ENCODE results near the gene VEGFA.

VEGFA gene

DNA sequence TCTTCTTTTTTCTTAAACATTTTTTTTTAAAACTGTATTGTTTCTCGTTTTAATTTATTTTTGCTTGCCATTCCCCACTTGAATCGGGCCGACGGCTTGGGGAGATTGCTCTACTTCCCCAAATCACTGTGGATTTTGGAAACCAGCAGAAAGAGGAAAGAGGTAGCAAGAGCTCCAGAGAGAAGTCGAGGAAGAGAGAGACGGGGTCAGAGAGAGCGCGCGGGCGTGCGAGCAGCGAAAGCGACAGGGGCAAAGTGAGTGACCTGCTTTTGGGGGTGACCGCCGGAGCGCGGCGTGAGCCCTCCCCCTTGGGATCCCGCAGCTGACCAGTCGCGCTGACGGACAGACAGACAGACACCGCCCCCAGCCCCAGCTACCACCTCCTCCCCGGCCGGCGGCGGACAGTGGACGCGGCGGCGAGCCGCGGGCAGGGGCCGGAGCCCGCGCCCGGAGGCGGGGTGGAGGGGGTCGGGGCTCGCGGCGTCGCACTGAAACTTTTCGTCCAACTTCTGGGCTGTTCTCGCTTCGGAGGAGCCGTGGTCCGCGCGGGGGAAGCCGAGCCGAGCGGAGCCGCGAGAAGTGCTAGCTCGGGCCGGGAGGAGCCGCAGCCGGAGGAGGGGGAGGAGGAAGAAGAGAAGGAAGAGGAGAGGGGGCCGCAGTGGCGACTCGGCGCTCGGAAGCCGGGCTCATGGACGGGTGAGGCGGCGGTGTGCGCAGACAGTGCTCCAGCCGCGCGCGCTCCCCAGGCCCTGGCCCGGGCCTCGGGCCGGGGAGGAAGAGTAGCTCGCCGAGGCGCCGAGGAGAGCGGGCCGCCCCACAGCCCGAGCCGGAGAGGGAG is 580 bp downstream of the VEGFA start:
- TF ChIP-seq, protein P1, sequence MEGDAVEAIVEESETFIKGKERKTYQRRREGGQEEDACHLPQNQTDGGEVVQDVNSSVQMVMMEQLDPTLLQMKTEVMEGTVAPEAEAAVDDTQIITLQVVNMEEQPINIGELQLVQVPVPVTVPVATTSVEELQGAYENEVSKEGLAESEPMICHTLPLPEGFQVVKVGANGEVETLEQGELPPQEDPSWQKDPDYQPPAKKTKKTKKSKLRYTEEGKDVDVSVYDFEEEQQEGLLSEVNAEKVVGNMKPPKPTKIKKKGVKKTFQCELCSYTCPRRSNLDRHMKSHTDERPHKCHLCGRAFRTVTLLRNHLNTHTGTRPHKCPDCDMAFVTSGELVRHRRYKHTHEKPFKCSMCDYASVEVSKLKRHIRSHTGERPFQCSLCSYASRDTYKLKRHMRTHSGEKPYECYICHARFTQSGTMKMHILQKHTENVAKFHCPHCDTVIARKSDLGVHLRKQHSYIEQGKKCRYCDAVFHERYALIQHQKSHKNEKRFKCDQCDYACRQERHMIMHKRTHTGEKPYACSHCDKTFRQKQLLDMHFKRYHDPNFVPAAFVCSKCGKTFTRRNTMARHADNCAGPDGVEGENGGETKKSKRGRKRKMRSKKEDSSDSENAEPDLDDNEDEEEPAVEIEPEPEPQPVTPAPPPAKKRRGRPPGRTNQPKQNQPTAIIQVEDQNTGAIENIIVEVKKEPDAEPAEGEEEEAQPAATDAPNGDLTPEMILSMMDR (conservative IDR thresholded peaks at IDR 0.05; ENCODE audit: low read length): no peak
- no peak for TF ChIP-seq EZH2phosphoT487 (IDR thresholded peaks at IDR 0.05; ENCODE audit: borderline replicate concordance)
- Histone ChIP-seq H3K9ac (ENCODE audit: low read depth, low read length, poor library complexity, severe bottlenecking) (peak overlapping the region; percentile 95), H3K9me2 (replicated peaks; ENCODE audit: low read depth, low read length) (no peaks in the 10 kb centered on the region), H3K4me3 (ENCODE audit: low read length, poor library complexity, severe bottlenecking) (peak overlapping the region; percentile 87), H4K20me1 (ENCODE audit: insufficient read depth, low read length, poor library complexity, severe bottlenecking) (peaks cover 29% of the 10 kb centered on the region), H2AFZ (ENCODE audit: low read length) (peak overlapping the region; percentile 68), H3K9me3 (ENCODE audit: insufficient read depth, low read depth, low read length) (no peaks in the 10 kb centered on the region), H3F3A (ENCODE audit: low read depth) (no peaks in the 10 kb centered on the region), H3K4me2 (ENCODE audit: low read depth, low read length, poor library complexity, severe bottlenecking) (peak overlapping the region; percentile 98), H3K36me3 (ENCODE audit: insufficient read depth, low read length) (no peaks in the 10 kb centered on the region), H3K4me1 (ENCODE audit: insufficient read depth, low read length, poor library complexity, severe bottlenecking) (peaks cover 38% of the 10 kb centered on the region), H3K79me2 (ENCODE audit: insufficient read depth, low read length) (peaks cover 56% of the 10 kb centered on the region), H3K27me3 (ENCODE audit: insufficient read depth, low read length, poor library complexity, severe bottlenecking) (no peaks in the 10 kb centered on the region)

DNA sequence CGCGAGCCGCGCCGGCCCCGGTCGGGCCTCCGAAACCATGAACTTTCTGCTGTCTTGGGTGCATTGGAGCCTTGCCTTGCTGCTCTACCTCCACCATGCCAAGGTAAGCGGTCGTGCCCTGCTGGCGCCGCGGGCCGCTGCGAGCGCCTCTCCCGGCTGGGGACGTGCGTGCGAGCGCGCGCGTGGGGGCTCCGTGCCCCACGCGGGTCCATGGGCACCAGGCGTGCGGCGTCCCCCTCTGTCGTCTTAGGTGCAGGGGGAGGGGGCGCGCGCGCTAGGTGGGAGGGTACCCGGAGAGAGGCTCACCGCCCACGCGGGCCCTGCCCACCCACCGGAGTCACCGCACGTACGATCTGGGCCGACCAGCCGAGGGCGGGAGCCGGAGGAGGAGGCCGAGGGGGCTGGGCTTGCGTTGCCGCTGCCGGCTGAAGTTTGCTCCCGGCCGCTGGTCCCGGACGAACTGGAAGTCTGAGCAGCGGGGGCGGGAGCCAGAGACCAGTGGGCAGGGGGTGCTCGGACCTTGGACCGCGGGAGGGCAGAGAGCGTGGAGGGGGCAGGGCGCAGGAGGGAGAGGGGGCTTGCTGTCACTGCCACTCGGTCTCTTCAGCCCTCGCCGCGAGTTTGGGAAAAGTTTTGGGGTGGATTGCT is 1.3 kb downstream of the VEGFA start:
- Histone ChIP-seq H3K9me3 (ENCODE audit: insufficient read depth, low read depth, low read length) (no peaks in the 10 kb centered on the region), H3K9me2 (replicated peaks; ENCODE audit: low read depth, low read length) (no peaks in the 10 kb centered on the region), H3K27me3 (ENCODE audit: insufficient read depth, low read length, poor library complexity, severe bottlenecking) (no peaks in the 10 kb centered on the region), H2AFZ (ENCODE audit: low read length) (peak overlapping the region; percentile 68), H3K36me3 (ENCODE audit: insufficient read depth, low read length) (no peaks in the 10 kb centered on the region; the same call in 1 of the 2 replicates), H3K4me2 (ENCODE audit: low read depth, low read length, poor library complexity, severe bottlenecking) (peak overlapping the region; percentile 98), H3K4me1 (ENCODE audit: insufficient read depth, low read length, poor library complexity, severe bottlenecking) (peaks cover 45% of the 10 kb centered on the region), H3K4me3 (ENCODE audit: low read length, poor library complexity, severe bottlenecking) (peak overlapping the region; percentile 87), H3F3A (ENCODE audit: low read depth) (no peaks in the 10 kb centered on the region), H4K20me1 (ENCODE audit: insufficient read depth, low read length, poor library complexity, severe bottlenecking) (peaks cover 34% of the 10 kb centered on the region), H3K79me2 (ENCODE audit: insufficient read depth, low read length) (peaks cover 63% of the 10 kb centered on the region), H3K9ac (ENCODE audit: low read depth, low read length, poor library complexity, severe bottlenecking) (peak overlapping the region; percentile 95)
- TF ChIP-seq, protein P1 (conservative IDR thresholded peaks at IDR 0.05; ENCODE audit: low read length): no peak
- no peak for TF ChIP-seq EZH2phosphoT487 (IDR thresholded peaks at IDR 0.05; ENCODE audit: borderline replicate concordance)

DNA sequence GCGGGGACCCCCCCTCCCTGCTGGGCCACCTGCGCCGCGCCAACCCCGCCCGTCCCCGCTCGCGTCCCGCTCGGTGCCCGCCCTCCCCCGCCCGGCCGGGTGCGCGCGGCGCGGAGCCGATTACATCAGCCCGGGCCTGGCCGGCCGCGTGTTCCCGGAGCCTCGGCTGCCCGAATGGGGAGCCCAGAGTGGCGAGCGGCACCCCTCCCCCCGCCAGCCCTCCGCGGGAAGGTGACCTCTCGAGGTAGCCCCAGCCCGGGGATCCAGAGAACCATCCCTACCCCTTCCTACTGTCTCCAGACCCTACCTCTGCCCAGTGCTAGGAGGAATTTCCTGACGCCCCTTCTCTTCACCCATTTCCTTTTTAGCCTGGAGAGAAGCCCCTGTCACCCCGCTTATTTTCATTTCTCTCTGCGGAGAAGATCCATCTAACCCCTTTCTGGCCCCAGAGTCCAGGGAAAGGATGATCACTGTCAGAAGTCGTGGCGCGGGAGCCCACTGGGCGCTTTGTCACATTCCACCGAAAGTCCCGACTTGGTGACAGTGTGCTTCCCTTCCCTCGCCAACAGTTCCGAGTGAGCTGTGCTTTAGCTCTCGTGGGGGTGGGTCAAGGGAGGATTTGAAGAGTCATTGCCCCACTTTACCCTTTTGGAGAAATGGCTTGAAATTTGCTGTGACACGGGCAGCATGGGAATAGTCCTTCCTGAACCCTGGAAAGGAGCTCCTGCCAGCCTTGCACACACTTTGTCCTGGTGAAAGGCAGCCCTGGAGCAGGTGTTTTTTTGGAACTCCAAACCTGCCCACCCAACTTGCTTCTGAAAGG is 2.1 kb downstream of the VEGFA start:
- Histone ChIP-seq H2AFZ (ENCODE audit: low read length) (peak overlapping the region; percentile 68), H3K4me1 (ENCODE audit: insufficient read depth, low read length, poor library complexity, severe bottlenecking) (peaks cover 52% of the 10 kb centered on the region), H3K27me3 (ENCODE audit: insufficient read depth, low read length, poor library complexity, severe bottlenecking) (no peaks in the 10 kb centered on the region), H3K4me3 (ENCODE audit: low read length, poor library complexity, severe bottlenecking) (peak overlapping the region; percentile 87), H3F3A (ENCODE audit: low read depth) (no peaks in the 10 kb centered on the region), H4K20me1 (ENCODE audit: insufficient read depth, low read length, poor library complexity, severe bottlenecking) (peaks cover 41% of the 10 kb centered on the region), H3K9me3 (ENCODE audit: insufficient read depth, low read depth, low read length) (no peaks in the 10 kb centered on the region), H3K79me2 (ENCODE audit: insufficient read depth, low read length) (peaks cover 70% of the 10 kb centered on the region), H3K9ac (ENCODE audit: low read depth, low read length, poor library complexity, severe bottlenecking) (peak overlapping the region; percentile 95), H3K36me3 (ENCODE audit: insufficient read depth, low read length) (peaks cover 5% of the 10 kb centered on the region; the same call in 1 of the 2 replicates), H3K9me2 (replicated peaks; ENCODE audit: low read depth, low read length) (no peaks in the 10 kb centered on the region), H3K4me2 (ENCODE audit: low read depth, low read length, poor library complexity, severe bottlenecking) (peak overlapping the region; percentile 98)
- TF ChIP-seq, protein P1 (conservative IDR thresholded peaks at IDR 0.05; ENCODE audit: low read length): no peak
- TF ChIP-seq EZH2phosphoT487 (IDR thresholded peaks at IDR 0.05; ENCODE audit: borderline replicate concordance): no peak

Measured in Loucy (cell line).